ENCODE results near the gene IGLL5. TPM values are rescaled to one million over a fixed set of nuclear protein-coding genes. Genes with fewer than 3 reads are reported as not detected.

Gene IGLL5
- total and polyA plus RNA-seq, 3 donors from 2014 or later, result 0.94 to 9.8 (median 1.4) TPM

DNA sequence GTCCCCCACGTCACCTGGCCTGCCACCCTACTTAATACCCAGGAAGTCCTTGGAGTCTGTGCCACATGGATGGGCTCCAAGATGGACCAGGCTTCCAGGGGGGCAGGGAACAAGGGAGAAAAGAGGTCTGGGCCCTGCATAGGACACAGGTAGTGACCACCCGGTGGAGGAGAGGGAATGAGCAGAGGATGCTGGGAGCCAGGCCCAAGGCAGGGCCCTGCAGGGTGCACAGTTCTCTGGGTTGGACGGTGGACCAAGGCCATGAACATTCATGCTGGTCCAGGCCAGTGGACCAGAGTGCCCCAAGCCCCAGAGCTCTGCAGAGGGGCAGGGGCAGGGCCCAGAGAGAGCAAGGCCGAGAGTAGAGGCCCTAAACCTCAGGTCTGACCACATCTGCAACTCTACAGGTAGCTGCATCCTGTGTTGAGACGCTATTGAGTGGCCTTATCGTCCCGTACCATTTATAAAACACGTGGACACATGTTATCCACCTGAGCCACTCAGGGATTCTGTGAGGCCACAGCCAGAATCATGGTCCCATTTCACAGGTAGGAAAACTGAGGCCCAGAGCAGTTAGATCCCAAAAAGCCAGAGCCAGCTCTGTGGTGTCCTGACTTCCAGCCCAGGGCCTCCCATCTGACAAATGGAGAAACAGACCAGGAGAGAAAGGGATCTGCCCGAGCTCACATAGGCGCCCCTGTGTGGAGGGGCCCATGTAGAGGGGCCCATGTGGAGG, 46.4 kb downstream of the IGLL5 start:
- Histone ChIP-seq H3K4me3 (no peak overlapping the region), H3K27ac (no peak overlapping the region), H3K9me3 (no peaks in the 10 kb centered on the region), H3K27me3 (no peaks in the 10 kb centered on the region), H3K4me1 (no peaks in the 10 kb centered on the region), H3K36me3 (ENCODE audit: low read depth, missing control alignments) (no peaks in the 10 kb centered on the region)
- TF ChIP-seq, protein P1, sequence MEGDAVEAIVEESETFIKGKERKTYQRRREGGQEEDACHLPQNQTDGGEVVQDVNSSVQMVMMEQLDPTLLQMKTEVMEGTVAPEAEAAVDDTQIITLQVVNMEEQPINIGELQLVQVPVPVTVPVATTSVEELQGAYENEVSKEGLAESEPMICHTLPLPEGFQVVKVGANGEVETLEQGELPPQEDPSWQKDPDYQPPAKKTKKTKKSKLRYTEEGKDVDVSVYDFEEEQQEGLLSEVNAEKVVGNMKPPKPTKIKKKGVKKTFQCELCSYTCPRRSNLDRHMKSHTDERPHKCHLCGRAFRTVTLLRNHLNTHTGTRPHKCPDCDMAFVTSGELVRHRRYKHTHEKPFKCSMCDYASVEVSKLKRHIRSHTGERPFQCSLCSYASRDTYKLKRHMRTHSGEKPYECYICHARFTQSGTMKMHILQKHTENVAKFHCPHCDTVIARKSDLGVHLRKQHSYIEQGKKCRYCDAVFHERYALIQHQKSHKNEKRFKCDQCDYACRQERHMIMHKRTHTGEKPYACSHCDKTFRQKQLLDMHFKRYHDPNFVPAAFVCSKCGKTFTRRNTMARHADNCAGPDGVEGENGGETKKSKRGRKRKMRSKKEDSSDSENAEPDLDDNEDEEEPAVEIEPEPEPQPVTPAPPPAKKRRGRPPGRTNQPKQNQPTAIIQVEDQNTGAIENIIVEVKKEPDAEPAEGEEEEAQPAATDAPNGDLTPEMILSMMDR (IDR thresholded peaks at IDR 0.05), result no peak
- no peak for TF ChIP-seq POLR2A (IDR thresholded peaks at IDR 0.05)
- WGBS, 2 donors, result 84 to 90% methylated on average over 10 of the region's 10 CpGs
- DNase-seq, result no peak
- intact Hi-C loops (cut with DNase I; ENCODE audit: low total_unique reads), result no loop called here

GRCh38 chr22:22934543-22935055, 47.0 kb downstream of the IGLL5 start:
- H3K36me3 ChIP-seq (ENCODE audit: low read depth, missing control alignments), result no peaks in the 10 kb centered on the region
- DNase-seq, result no peak
- 83 to 89% methylated on average over 11 of the region's 11 CpGs for WGBS, 2 donors
- no peak overlapping the region for H3K27ac ChIP-seq
- TF ChIP-seq, protein P1 (IDR thresholded peaks at IDR 0.05), result no peak
- no peak for TF ChIP-seq POLR2A (IDR thresholded peaks at IDR 0.05)
- H3K9me3 ChIP-seq, result no peaks in the 10 kb centered on the region
- no peaks in the 10 kb centered on the region for H3K27me3 ChIP-seq
- H3K4me3 ChIP-seq, result no peak overlapping the region
- no peaks in the 10 kb centered on the region for H3K4me1 ChIP-seq
- intact Hi-C loops (cut with DNase I; ENCODE audit: low total_unique reads), result no loop called here

DNA sequence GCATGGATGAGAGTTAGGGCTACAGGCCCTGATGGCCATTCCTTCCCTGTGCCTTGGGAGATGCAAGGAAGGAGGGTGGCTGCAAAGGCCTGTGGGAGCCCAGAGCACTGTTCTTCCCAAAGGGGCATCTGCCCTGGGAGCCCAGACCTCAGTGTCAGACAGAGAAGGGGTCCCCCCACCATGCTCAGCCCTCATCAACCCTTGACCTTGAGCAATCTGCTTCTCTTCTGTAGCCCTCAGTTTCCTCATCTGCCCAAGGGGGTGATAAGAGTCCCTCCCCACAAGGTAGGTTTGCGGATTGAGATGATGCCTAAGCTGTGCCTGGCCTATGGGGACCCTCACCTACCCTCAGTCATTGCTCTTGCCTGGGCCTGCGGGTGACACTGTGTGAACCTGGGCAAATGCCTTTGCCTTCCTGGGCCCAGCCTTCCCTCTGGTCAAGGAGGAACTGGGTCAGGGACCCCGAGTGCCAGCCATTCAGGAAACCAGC, 47.5 kb downstream of the IGLL5 start:
- H3K4me1 ChIP-seq, result no peaks in the 10 kb centered on the region
- no peak overlapping the region for H3K27ac ChIP-seq
- H3K4me3 ChIP-seq, result no peak overlapping the region
- TF ChIP-seq, protein P1 (IDR thresholded peaks at IDR 0.05), result no peak
- no peak for TF ChIP-seq POLR2A (IDR thresholded peaks at IDR 0.05)
- no peaks in the 10 kb centered on the region for H3K36me3 ChIP-seq (ENCODE audit: low read depth, missing control alignments)
- no peaks in the 10 kb centered on the region for H3K9me3 ChIP-seq
- intact Hi-C loops (cut with DNase I; ENCODE audit: low total_unique reads), result no loop called here
- no peaks in the 10 kb centered on the region for H3K27me3 ChIP-seq
- 92% methylated on average over 3 of the region's 3 CpGs; no CpG with 5 or more reads in 1 of the 2 donors for WGBS, 2 donors
- DNase-seq, result no peak

- WGBS, 2 donors, result 78 to 90% methylated on average over 3 to 4 of the region's 4 CpGs
- intact Hi-C loops (cut with DNase I; ENCODE audit: low total_unique reads), result no loop called here
These were observed 48.0 kb downstream of the IGLL5 start for GRCh38 chr22:22935546-22936157.

More at GRCh38 chr22:22935546-22936157, 48.0 kb downstream of the IGLL5 start:
- no peaks in the 10 kb centered on the region for H3K36me3 ChIP-seq (ENCODE audit: low read depth, missing control alignments)
- H3K9me3 ChIP-seq, result no peaks in the 10 kb centered on the region
- H3K27ac ChIP-seq, result no peak overlapping the region
- DNase-seq, result no peak
- H3K4me3 ChIP-seq, result no peak overlapping the region
- no peaks in the 10 kb centered on the region for H3K4me1 ChIP-seq
- no peak for TF ChIP-seq POLR2A (IDR thresholded peaks at IDR 0.05)
- TF ChIP-seq, protein P1 (IDR thresholded peaks at IDR 0.05), result no peak
- no peaks in the 10 kb centered on the region for H3K27me3 ChIP-seq

Data from testis (tissue), 3 donors.